ENCODE measurements around the gene RGL3.
A peak's percentile ranks its signal among the peaks of the same experiment; 100 is the strongest.
"Not testable (repeated sequence)": the region's sequence is repeated elsewhere in the genome, so short reads cannot be mapped to it uniquely, and the experiment has no call there.

Gene RGL3

GRCh38 chr19:11364935-11365334 is 54.2 kb downstream of the RGL3 start:
- Mint-ChIP-seq H3K27me3 (no peaks in the 10 kb centered on the region), H3K27ac (ENCODE audit: low read depth) (no peak overlapping the region), H3K36me3 (ENCODE audit: insufficient read depth) (peaks cover 6% of the 10 kb centered on the region), H3K4me1 (no peaks in the 10 kb centered on the region), H3K9me3 (no peaks in the 10 kb centered on the region), H3K4me3 (no peak overlapping the region)
- DNase-seq (ENCODE audit: low spot score in 2 of 2), result no peak
- no peak for ATAC-seq (replicated peaks; ENCODE audit: extremely low read depth, poor library complexity, severe bottlenecking)

GRCh38 chr19:11364296-11364904 is 54.7 kb downstream of the RGL3 start:
- DNase-seq (ENCODE audit: low spot score in 2 of 2) (no peak), ATAC-seq (replicated peaks; ENCODE audit: extremely low read depth, poor library complexity, severe bottlenecking) (no peak)
- Mint-ChIP-seq H3K27ac (ENCODE audit: low read depth) (no peak overlapping the region), H3K9me3 (no peaks in the 10 kb centered on the region), H3K4me1 (no peaks in the 10 kb centered on the region), H3K4me3 (no peak overlapping the region), H3K27me3 (no peaks in the 10 kb centered on the region), H3K36me3 (ENCODE audit: insufficient read depth) (peaks cover 6% of the 10 kb centered on the region)

- Mint-ChIP-seq H3K36me3 (ENCODE audit: insufficient read depth) (peaks cover 6% of the 10 kb centered on the region), H3K9me3 (no peaks in the 10 kb centered on the region)
- ATAC-seq (replicated peaks; ENCODE audit: extremely low read depth, poor library complexity, severe bottlenecking), result no peak
Measured at GRCh38 chr19:11363881-11364280, 55.2 kb downstream of the RGL3 start.

GRCh38 chr19:11361771-11362731 is 57.1 kb downstream of the RGL3 start:
- ATAC-seq (replicated peaks; ENCODE audit: extremely low read depth, poor library complexity, severe bottlenecking), result no peak
- no peaks in the 10 kb centered on the region for H3K4me1 Mint-ChIP-seq
- H3K9me3 Mint-ChIP-seq, result no peaks in the 10 kb centered on the region
- no peak overlapping the region for H3K4me3 Mint-ChIP-seq
- no peak overlapping the region for H3K27ac Mint-ChIP-seq (ENCODE audit: low read depth)
- peaks cover 11% of the 10 kb centered on the region for H3K27me3 Mint-ChIP-seq
- H3K36me3 Mint-ChIP-seq (ENCODE audit: insufficient read depth), result peaks cover 4% of the 10 kb centered on the region
- no peak for DNase-seq (ENCODE audit: low spot score in 2 of 2)

More at GRCh38 chr19:11363881-11364280, 55.2 kb downstream of the RGL3 start:
- no peak for DNase-seq (ENCODE audit: low spot score in 2 of 2)
- no peak overlapping the region for H3K4me3 Mint-ChIP-seq
- no peaks in the 10 kb centered on the region for H3K4me1 Mint-ChIP-seq
- H3K27me3 Mint-ChIP-seq, result no peaks in the 10 kb centered on the region
- no peak overlapping the region for H3K27ac Mint-ChIP-seq (ENCODE audit: low read depth)

- H3K27me3 Mint-ChIP-seq, result peaks cover 19% of the 10 kb centered on the region
- peaks cover 6% of the 10 kb centered on the region for H3K4me1 Mint-ChIP-seq
- no peak for DNase-seq (ENCODE audit: low spot score in 2 of 2)
- H3K36me3 Mint-ChIP-seq (ENCODE audit: insufficient read depth), result no peaks in the 10 kb centered on the region
- no peak overlapping the region for H3K4me3 Mint-ChIP-seq
- H3K27ac Mint-ChIP-seq (ENCODE audit: low read depth), result no peak overlapping the region
- ATAC-seq (replicated peaks; ENCODE audit: extremely low read depth, poor library complexity, severe bottlenecking), result no peak
- no peaks in the 10 kb centered on the region for H3K9me3 Mint-ChIP-seq
Measured at GRCh38 chr19:11361037-11361770, 57.9 kb downstream of the RGL3 start.

GRCh38 chr19:11359421-11359820 is 59.7 kb downstream of the RGL3 start:
- H3K27ac Mint-ChIP-seq (ENCODE audit: low read depth), result no peak overlapping the region
- no peak for ATAC-seq (replicated peaks; ENCODE audit: extremely low read depth, poor library complexity, severe bottlenecking)
- no peak overlapping the region for H3K4me3 Mint-ChIP-seq
- no peak for DNase-seq (ENCODE audit: low spot score in 2 of 2)
- H3K4me1 Mint-ChIP-seq, result peaks cover 20% of the 10 kb centered on the region
- H3K9me3 Mint-ChIP-seq, result no peaks in the 10 kb centered on the region
- no peaks in the 10 kb centered on the region for H3K36me3 Mint-ChIP-seq (ENCODE audit: insufficient read depth)
- H3K27me3 Mint-ChIP-seq, result peaks cover 26% of the 10 kb centered on the region

- H3K9me3 Mint-ChIP-seq, result no peaks in the 10 kb centered on the region
- ATAC-seq (replicated peaks; ENCODE audit: extremely low read depth, poor library complexity, severe bottlenecking) (no peak), DNase-seq (ENCODE audit: low spot score in 2 of 2) (no peak)
- H3K4me3 Mint-ChIP-seq, result peak overlapping the region; percentile 74
- H3K27me3 Mint-ChIP-seq, result peaks cover 26% of the 10 kb centered on the region
- no peaks in the 10 kb centered on the region for H3K36me3 Mint-ChIP-seq (ENCODE audit: insufficient read depth)
- H3K27ac Mint-ChIP-seq (ENCODE audit: low read depth), result no peak overlapping the region
- peaks cover 20% of the 10 kb centered on the region for H3K4me1 Mint-ChIP-seq
Measured at GRCh38 chr19:11356676-11357550, 62.2 kb downstream of the RGL3 start.

GRCh38 chr19:11356074-11356397 is 63.1 kb downstream of the RGL3 start:
- H3K36me3 Mint-ChIP-seq (ENCODE audit: insufficient read depth), result no peaks in the 10 kb centered on the region
- no peak for DNase-seq (ENCODE audit: low spot score in 2 of 2)
- H3K9me3 Mint-ChIP-seq, result no peaks in the 10 kb centered on the region
- peak overlapping the region; percentile 74 for H3K4me3 Mint-ChIP-seq
- peaks cover 20% of the 10 kb centered on the region for H3K4me1 Mint-ChIP-seq
- H3K27ac Mint-ChIP-seq (ENCODE audit: low read depth), result peak overlapping the region; percentile 11
- H3K27me3 Mint-ChIP-seq, result peaks cover 26% of the 10 kb centered on the region
- ATAC-seq (replicated peaks; ENCODE audit: extremely low read depth, poor library complexity, severe bottlenecking), result peak; percentile 30

- H3K4me3 Mint-ChIP-seq, result peak within 1 kb of the TSS; percentile 74
- peaks cover 26% of the 10 kb centered on the region for H3K27me3 Mint-ChIP-seq
- peaks cover 20% of the 10 kb centered on the region for H3K4me1 Mint-ChIP-seq
- peak within 1 kb of the TSS; percentile 80 for H3K27ac Mint-ChIP-seq (ENCODE audit: low read depth)
- H3K9me3 Mint-ChIP-seq, result no peaks in the 10 kb centered on the region
- H3K36me3 Mint-ChIP-seq (ENCODE audit: insufficient read depth), result no peaks in the 10 kb centered on the region
- ATAC-seq (replicated peaks; ENCODE audit: extremely low read depth, poor library complexity, severe bottlenecking) (peak; percentile 77), DNase-seq (ENCODE audit: low spot score in 2 of 2) (peak; percentile 71 to 74)
Measured at GRCh38 chr19:11355160-11356073, 63.7 kb downstream of the RGL3 start, which contains the start of gene PLPPR2. Gene PLPPR2 (plus strand): TSS chr19:11355432. CDS start chr19:11357674, 2,242 bp downstream.

GRCh38 chr19:11354102-11354501 is 65.0 kb downstream of the RGL3 start:
- Mint-ChIP-seq H3K27me3 (peaks cover 26% of the 10 kb centered on the region), H3K4me1 (peaks cover 20% of the 10 kb centered on the region)
- not testable (repeated sequence) for DNase-seq (ENCODE audit: low spot score in 2 of 2); H3K27ac Mint-ChIP-seq (ENCODE audit: low read depth); H3K4me3 Mint-ChIP-seq; H3K36me3 Mint-ChIP-seq (ENCODE audit: insufficient read depth); H3K9me3 Mint-ChIP-seq; ATAC-seq (replicated peaks; ENCODE audit: extremely low read depth, poor library complexity, severe bottlenecking)

GRCh38 chr19:11349171-11349570 is 69.9 kb downstream of the RGL3 start:
- Mint-ChIP-seq H3K27me3 (no peaks in the 10 kb centered on the region), H3K9me3 (no peaks in the 10 kb centered on the region), H3K36me3 (ENCODE audit: insufficient read depth) (peaks cover 12% of the 10 kb centered on the region), H3K4me3 (no peak overlapping the region), H3K4me1 (peaks cover 33% of the 10 kb centered on the region), H3K27ac (ENCODE audit: low read depth) (no peak overlapping the region)
- ATAC-seq (replicated peaks; ENCODE audit: extremely low read depth, poor library complexity, severe bottlenecking) (no peak), DNase-seq (ENCODE audit: low spot score in 2 of 2) (no peak)
